Measurements from ENCODE around the gene CCDC9.

DNA sequence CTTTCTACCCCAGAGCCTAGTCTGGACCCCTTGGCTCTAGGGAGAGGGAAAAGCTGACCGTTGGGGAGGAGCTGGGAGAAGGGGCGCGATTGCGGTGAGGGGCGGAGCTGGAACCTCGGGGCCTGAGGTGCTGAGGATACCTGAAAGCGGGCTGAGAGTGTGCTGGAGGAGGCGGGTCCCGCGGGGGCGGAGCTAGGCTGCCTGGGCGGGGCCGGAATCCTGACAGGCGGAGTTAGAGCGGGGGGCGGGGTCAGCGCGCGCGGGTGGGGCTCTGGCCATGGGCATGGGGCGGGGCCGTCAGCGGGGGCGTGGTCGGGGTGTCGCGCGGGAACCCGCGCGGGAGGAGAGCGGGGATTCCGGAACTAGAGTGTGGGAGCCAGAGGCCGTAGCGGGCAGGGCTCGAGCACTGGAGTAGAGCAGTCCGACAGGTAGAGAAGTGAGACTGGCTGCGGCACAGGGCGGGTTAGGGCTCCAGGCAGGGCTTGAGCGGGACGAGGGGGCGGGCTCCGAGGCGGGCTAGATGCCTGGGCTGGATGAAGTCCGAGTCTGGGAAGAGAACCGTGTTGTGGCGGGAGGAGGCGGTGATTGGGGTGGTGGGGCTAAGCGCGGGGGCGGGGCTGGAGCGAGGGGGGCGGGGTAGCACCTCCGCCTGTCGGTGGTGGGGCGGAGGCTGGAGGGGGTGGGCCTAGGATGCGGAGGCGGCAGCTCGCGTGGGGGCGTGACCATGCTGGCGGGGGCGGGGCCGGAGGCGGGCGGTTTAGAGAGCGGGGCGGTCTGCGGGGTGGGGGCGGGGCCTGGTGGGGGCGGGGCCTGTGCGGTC lies 18.0 kb downstream of the CCDC9 start, which contains the start of gene INAFM1:
- TF ChIP-seq, protein P1, sequence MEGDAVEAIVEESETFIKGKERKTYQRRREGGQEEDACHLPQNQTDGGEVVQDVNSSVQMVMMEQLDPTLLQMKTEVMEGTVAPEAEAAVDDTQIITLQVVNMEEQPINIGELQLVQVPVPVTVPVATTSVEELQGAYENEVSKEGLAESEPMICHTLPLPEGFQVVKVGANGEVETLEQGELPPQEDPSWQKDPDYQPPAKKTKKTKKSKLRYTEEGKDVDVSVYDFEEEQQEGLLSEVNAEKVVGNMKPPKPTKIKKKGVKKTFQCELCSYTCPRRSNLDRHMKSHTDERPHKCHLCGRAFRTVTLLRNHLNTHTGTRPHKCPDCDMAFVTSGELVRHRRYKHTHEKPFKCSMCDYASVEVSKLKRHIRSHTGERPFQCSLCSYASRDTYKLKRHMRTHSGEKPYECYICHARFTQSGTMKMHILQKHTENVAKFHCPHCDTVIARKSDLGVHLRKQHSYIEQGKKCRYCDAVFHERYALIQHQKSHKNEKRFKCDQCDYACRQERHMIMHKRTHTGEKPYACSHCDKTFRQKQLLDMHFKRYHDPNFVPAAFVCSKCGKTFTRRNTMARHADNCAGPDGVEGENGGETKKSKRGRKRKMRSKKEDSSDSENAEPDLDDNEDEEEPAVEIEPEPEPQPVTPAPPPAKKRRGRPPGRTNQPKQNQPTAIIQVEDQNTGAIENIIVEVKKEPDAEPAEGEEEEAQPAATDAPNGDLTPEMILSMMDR (IDR thresholded peaks at IDR 0.05; ENCODE audit: low read length) = no peak
- no peak for TF ChIP-seq EZH2 (IDR thresholded peaks at IDR 0.05; ENCODE audit: borderline replicate concordance, low read length)
